Panc1 (cell line): ENCODE results near the gene ATL2. TPM values are rescaled to one million over a fixed set of nuclear protein-coding genes. Genes with fewer than 3 reads are reported as not detected.

ENCODE experiments used
- ATAC-seq: fragments of 200-7000 bp; cut with Tn5 transposase; 2 replicates; pipeline ENCODE4 v1.9.1; 2020; ENCODE audit warnings: mild to moderate bottlenecking, moderate library complexity
- BruUV-seq: library from RNA; stranded (reverse); fragments of 400-500 nt; replicated peaks from 2 replicates; lab custom pipeline; 2021; lab: Mats Ljungman, UMichigan
- CTCF ChIA-PET: fragments of 300-600 bp; sonication (Branson Sonifier 250); formaldehyde crosslinking; loops from one replicate; lab custom pipeline; 2022; ENCODE audit warnings: antibody characterized with exemption; lab: Charles Lee
- POLR2A ChIA-PET: fragments of 300-600 bp; sonication (Branson Sonifier 250); formaldehyde crosslinking; loops from one replicate; lab custom pipeline; 2022; ENCODE audit warnings: antibody characterized with exemption; lab: Charles Lee
- DNase-seq: peaks from one replicate; pipeline ENCODE4 v3.0.0-alpha.2; 2010; ENCODE audit warnings: low read depth, low spot score
- H3K27ac ChIP-seq: 2 replicates; pipeline ENCODE4 v1.5.1; 2011; ENCODE audit warnings: mild to moderate bottlenecking, low read length, inconsistent platforms
- H3K27me3 ChIP-seq: fragments of 200-500 bp; sonication (Bioruptor generic); 2 replicates; pipeline ENCODE4 v1.6.0; 2014; ENCODE audit warnings: low read length, inconsistent platforms; ENCODE audit not compliant: control insufficient read depth, insufficient read depth
- H3K36me3 ChIP-seq: fragments of 200-500 bp; sonication (Bioruptor generic); 2 replicates; pipeline ENCODE4 v1.5.1; 2014; ENCODE audit warnings: inconsistent platforms, mild to moderate bottlenecking, low read length, moderate library complexity; ENCODE audit not compliant: control insufficient read depth, insufficient read depth
- H3K4me1 ChIP-seq: 2 replicates; pipeline ENCODE4 v1.5.1; 2011; ENCODE audit warnings: inconsistent platforms, mild to moderate bottlenecking, low read length, moderate library complexity; ENCODE audit not compliant: control insufficient read depth, insufficient read depth
- H3K4me3 ChIP-seq, 2 experiments: 2 replicates each; pipeline ENCODE4 v1.5.1; 2011 to 2012; ENCODE audit warnings: low read depth in 2 of 2, low read length in 2 of 2, mild to moderate bottlenecking in 2 of 2, inconsistent platforms in 1 of 2, moderate library complexity in 1 of 2
- H3K9me3 ChIP-seq: fragments of 200-500 bp; sonication (Bioruptor generic); 2 replicates; pipeline ENCODE4 v1.5.1; 2014; ENCODE audit warnings: low read depth, mild to moderate bottlenecking, inconsistent platforms, low read length, moderate library complexity; ENCODE audit not compliant: control insufficient read depth, insufficient read depth
- POLR2AphosphoS5 ChIP-seq: IDR thresholded peaks from 2 replicates; pipeline ENCODE4 v1.6.1; 2012; ENCODE audit warnings: mild to moderate bottlenecking, low read depth, low read length, moderate library complexity
- REST ChIP-seq, 2 experiments: IDR thresholded peaks; 2 replicates each; pipeline ENCODE4 v1.6.1; 2011 to 2012; ENCODE audit warnings: low read depth in 2 of 2, control low read depth in 1 of 2, low read length in 1 of 2, mild to moderate bottlenecking in 1 of 2, moderate library complexity in 1 of 2; ENCODE audit not compliant: insufficient read depth in 1 of 2
- SIN3A ChIP-seq: IDR thresholded peaks from 2 replicates; pipeline ENCODE4 v1.6.1; 2012; ENCODE audit warnings: low read depth, mild to moderate bottlenecking, low read length, moderate library complexity, borderline replicate concordance; ENCODE audit not compliant: insufficient read depth
- TCF7L2 ChIP-seq: IDR thresholded peaks from 2 replicates; pipeline ENCODE4 v1.6.1; 2011; ENCODE audit warnings: mild to moderate bottlenecking, low read depth, low read length, inconsistent platforms
- in situ Hi-C: cut with HindIII; loops from 2 replicates; pipeline ENCODE4 v1.10.0; 2016; ENCODE audit warnings: low sequenced_read_pairs, low pct_unique_long_range_greater_than_20kb
- intact Hi-C: fragments of 100-400 bp; cut with micrococcal nuclease; formaldehyde crosslinking; loops from one replicate; pipeline ENCODE4 v1.10.0; 2022; ENCODE audit not compliant: unreplicated experiment
- total RNA-seq: library from RNA; stranded (reverse); gene quantifications from one replicate; pipeline ENCODE4 v1.2.1, GENCODE V29; 2021; ENCODE audit not compliant: unreplicated experiment
- TF ChIP-seq, protein P1 (sequence below): fragments of 450-650 bp; IDR thresholded peaks from 2 replicates; pipeline ENCODE4 v1.5.1; 2017; ENCODE audit warnings: mild to moderate bottlenecking

The ATL2 gene
- total RNA-seq, 1 experiment from 2014 or later = 78.7 TPM

DNA sequence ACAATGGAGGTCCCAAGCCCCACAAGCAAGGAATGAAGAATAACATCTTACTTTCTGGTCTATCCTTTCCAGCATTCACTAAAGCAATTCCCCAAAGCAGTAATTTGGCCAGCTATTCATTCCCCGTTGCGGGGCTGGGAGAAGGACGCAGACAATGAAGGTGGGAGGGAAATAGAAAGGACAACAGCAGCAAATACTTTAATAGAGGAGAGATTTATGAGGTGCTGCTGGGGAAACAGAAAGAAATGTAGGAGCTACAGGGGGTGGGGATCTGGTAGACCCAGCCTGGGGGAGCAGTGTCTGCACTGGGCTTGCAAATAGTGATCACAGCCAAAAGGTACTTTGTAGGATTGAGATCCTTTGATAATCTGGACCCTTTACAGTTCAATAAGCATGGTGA lies 13.9 kb upstream of the ATL2 start:
- no peaks in the 10 kb centered on the region for H3K27me3 ChIP-seq
- intact Hi-C loops (no loop called here), in situ Hi-C loops (no loop called here)
- no peak overlapping the region for H3K27ac ChIP-seq
- CTCF ChIA-PET = interaction anchor here (0.6 kb wide), 1 partner anchor 23 kb away, joined by 12 read pairs; no protein-coding TSS in a partner anchor
- no TSS peak for BruUV-seq
- DNase-seq (no peak), ATAC-seq (no peak)
- peaks cover under 1% of the 10 kb centered on the region; the same call in 1 of the 2 replicates for H3K4me1 ChIP-seq
- H3K4me3 ChIP-seq = no peak overlapping the region
- TF ChIP-seq POLR2AphosphoS5 (no peak), TCF7L2 (no peak), REST (IDR thresholded peaks at IDR 0.05; ENCODE audit: insufficient read depth in 1 of 2, low read depth in 2 of 2, low read length in 1 of 2) (no peak), SIN3A (no peak)
- TF ChIP-seq, protein P1, sequence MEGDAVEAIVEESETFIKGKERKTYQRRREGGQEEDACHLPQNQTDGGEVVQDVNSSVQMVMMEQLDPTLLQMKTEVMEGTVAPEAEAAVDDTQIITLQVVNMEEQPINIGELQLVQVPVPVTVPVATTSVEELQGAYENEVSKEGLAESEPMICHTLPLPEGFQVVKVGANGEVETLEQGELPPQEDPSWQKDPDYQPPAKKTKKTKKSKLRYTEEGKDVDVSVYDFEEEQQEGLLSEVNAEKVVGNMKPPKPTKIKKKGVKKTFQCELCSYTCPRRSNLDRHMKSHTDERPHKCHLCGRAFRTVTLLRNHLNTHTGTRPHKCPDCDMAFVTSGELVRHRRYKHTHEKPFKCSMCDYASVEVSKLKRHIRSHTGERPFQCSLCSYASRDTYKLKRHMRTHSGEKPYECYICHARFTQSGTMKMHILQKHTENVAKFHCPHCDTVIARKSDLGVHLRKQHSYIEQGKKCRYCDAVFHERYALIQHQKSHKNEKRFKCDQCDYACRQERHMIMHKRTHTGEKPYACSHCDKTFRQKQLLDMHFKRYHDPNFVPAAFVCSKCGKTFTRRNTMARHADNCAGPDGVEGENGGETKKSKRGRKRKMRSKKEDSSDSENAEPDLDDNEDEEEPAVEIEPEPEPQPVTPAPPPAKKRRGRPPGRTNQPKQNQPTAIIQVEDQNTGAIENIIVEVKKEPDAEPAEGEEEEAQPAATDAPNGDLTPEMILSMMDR = no peak
- no peaks in the 10 kb centered on the region for H3K36me3 ChIP-seq
- POLR2A ChIA-PET = interaction anchor here (0.5 kb wide), 1 partner anchor 19 kb away, joined by 4 read pairs; no protein-coding TSS in a partner anchor
- H3K9me3 ChIP-seq = no peaks in the 10 kb centered on the region

DNA sequence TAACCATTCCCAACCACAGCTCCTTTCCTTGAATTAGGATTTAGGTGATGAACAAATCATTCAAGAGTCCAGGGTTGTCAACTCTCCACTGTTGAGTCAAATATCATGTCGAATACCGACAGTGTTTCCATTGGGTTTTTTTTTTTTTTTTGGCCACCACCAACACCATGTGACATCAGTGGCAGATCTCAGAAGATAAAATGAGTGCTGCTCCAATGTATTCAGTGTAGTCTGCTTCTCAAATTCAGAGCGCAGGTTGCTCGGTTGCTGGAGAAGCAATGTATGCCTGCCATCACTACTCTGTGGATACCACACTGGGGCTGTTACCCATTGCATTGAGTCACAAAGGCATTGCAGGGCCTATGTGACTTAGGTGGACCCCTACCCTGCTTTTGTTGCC lies 10.8 kb upstream of the ATL2 start:
- no peak for TF ChIP-seq POLR2AphosphoS5
- TF ChIP-seq, protein P1 = no peak
- TF ChIP-seq TCF7L2 = no peak
- TF ChIP-seq REST (IDR thresholded peaks at IDR 0.05; ENCODE audit: insufficient read depth in 1 of 2, low read depth in 2 of 2, low read length in 1 of 2) = no peak
- no peak for TF ChIP-seq SIN3A
- Histone ChIP-seq H3K9me3 (no peaks in the 10 kb centered on the region), H3K27ac (no peak overlapping the region), H3K27me3 (no peaks in the 10 kb centered on the region), H3K4me3 (no peak overlapping the region), H3K4me1 (no peaks in the 10 kb centered on the region), H3K36me3 (no peaks in the 10 kb centered on the region)
- POLR2A ChIA-PET = no interaction called here
- CTCF ChIA-PET = no interaction called here
- intact Hi-C loops = no loop called here
- DNase-seq (no peak), ATAC-seq (no peak)
- in situ Hi-C loops = no loop called here
- BruUV-seq = no TSS peak
